ENCODE results near the gene RBP4.

DNA sequence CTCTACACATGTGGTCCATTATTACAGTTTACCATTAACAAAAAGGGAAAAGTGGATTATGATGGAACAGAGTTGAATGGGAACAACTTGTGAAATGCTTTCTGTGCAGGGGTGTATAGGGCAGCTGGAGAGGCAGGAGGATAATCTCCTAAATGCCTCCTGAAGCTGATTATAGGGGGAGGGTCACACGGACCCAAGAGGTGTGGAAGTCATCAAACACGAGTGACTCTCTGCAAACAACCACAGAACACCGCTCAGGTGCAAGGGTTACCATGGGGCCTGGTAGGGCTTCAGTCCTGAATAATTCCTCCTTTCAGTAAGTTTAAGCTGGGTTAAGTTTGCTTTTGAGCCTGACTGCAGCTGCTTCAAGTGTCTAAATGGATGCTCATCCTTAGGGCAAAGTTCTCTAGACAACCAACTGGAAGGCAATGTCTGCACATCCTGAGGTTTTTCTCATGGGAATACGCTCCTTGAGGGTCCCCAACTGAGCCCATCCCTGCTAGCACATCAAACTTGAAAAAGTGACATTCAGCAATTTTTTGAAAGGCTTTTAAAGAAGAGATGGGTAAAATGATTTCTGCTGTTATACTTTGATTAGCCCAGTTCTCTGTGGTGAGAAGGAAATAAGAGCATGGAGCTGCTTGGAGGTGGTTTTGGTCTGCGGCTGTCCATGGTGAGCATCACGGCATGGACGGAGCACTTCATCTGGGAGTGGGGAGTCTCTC, 13.2 kb upstream of the RBP4 start:
- TF ChIP-seq POLR2A (IDR thresholded peaks at IDR 0.05) = no peak
- TF ChIP-seq, protein P1, sequence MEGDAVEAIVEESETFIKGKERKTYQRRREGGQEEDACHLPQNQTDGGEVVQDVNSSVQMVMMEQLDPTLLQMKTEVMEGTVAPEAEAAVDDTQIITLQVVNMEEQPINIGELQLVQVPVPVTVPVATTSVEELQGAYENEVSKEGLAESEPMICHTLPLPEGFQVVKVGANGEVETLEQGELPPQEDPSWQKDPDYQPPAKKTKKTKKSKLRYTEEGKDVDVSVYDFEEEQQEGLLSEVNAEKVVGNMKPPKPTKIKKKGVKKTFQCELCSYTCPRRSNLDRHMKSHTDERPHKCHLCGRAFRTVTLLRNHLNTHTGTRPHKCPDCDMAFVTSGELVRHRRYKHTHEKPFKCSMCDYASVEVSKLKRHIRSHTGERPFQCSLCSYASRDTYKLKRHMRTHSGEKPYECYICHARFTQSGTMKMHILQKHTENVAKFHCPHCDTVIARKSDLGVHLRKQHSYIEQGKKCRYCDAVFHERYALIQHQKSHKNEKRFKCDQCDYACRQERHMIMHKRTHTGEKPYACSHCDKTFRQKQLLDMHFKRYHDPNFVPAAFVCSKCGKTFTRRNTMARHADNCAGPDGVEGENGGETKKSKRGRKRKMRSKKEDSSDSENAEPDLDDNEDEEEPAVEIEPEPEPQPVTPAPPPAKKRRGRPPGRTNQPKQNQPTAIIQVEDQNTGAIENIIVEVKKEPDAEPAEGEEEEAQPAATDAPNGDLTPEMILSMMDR (IDR thresholded peaks at IDR 0.05) = no peak
- TF ChIP-seq POLR2AphosphoS5 (IDR thresholded peaks at IDR 0.05; ENCODE audit: insufficient read depth in 1 of 2, low read depth in 1 of 2) = no peak
